ENCODE results near the gene FAM13A. TPM values are rescaled to one million over a fixed set of nuclear protein-coding genes. Genes with fewer than 3 reads are reported as not detected.
"Not testable (repeated sequence)": the region's sequence is repeated elsewhere in the genome, so short reads cannot be mapped to it uniquely, and the experiment has no call there.

Gene FAM13A
- polyA plus RNA-seq, 1 of the 3 experiments (the other 2 are of a cell fraction): 0.67 TPM

DNA sequence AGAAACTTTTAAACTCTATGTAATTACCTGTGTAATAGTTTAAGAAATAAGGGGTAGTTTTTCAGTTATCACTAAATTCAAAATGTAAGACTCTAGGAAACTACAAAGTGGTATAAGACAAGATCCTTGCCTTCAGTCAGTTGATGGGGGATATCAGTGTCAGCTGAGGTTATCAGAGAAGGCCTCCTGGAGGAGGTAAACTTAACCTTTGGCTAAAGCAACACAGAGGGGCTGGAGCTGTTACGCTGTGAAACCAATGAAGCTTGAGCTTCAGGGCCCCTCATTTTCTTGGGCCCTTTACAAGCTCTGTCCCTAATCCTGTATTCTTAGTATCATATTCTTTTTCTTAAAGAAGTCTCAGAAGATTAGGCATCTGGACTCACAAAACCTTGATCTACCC lies 35.9 kb downstream of the FAM13A start:
- 100% methylated on average over 1 of the region's 1 CpG for WGBS (ENCODE audit: low lambda C conversion rate)
- no peaks in the 10 kb centered on the region for H3K27me3 ChIP-seq (ENCODE audit: insufficient read depth)
- TF ChIP-seq SMC3 (IDR thresholded peaks at IDR 0.05; ENCODE audit: low read depth, low read length): no peak
- H3K4me1 ChIP-seq (ENCODE audit: control insufficient read depth in 1 of 2, insufficient read depth in 2 of 2, low read depth in 1 of 2, low read length in 1 of 2): no peaks in the 10 kb centered on the region
- no peaks in the 10 kb centered on the region for H3K9me3 ChIP-seq
- no peak overlapping the region for H3K27ac ChIP-seq (ENCODE audit: low read depth in 2 of 2, low read length in 1 of 2)
- H3K36me3 ChIP-seq (replicated peaks in 1 of 2; ENCODE audit: control insufficient read depth in 1 of 2, insufficient read depth in 2 of 2, low read length in 1 of 2): no peaks in the 10 kb centered on the region
- H2AFZ ChIP-seq (ENCODE audit: low read depth): no peak overlapping the region
- POLR2A ChIA-PET: no interaction called here
- H3K9ac ChIP-seq: no peak overlapping the region
- no peaks in the 10 kb centered on the region for H3K9me2 ChIP-seq
- no peak overlapping the region for H3K4me3 ChIP-seq (ENCODE audit: low read depth in 2 of 2, low read length in 1 of 2)
- H4K20me1 ChIP-seq (ENCODE audit: insufficient read depth): no peaks in the 10 kb centered on the region
- H3K4me2 ChIP-seq: no peak overlapping the region
- H3F3A ChIP-seq (replicated peaks; ENCODE audit: insufficient read depth): no peaks in the 10 kb centered on the region
- CTCF ChIA-PET: interaction anchor here (1.2 to 7.0 kb wide), 4 partner anchors 19 to 348 kb away, joined by 3 to 184 read pairs (median 10); no protein-coding TSS in a partner anchor
- H3K79me2 ChIP-seq (ENCODE audit: insufficient read depth): no peaks in the 10 kb centered on the region
- DNase-seq: no peak

DNA sequence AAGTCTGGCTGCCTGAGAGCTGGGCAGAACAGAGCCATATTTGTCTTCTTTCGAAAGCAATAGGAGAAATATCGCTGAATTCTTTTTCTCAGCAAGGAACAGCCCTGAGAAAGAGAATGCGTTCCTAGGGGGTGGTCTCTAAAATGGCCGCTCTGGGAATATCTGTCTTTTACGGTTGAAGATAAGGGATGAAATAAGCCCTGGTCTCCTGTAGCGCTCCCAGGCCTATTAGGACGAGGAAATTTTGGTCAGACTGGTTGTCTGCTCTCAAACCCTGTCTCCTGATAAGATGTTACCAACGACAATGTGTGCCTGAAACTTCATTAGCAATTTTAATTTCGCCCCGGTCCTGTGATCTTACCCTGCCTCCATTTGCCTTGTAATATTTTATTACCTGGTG lies 42.1 kb downstream of the FAM13A start:
- H3K36me3 ChIP-seq (replicated peaks in 1 of 2; ENCODE audit: control insufficient read depth in 1 of 2, insufficient read depth in 2 of 2, low read length in 1 of 2); H3K79me2 ChIP-seq (ENCODE audit: insufficient read depth); CTCF ChIA-PET; H3K4me2 ChIP-seq; H4K20me1 ChIP-seq (ENCODE audit: insufficient read depth); H3K9me2 ChIP-seq; H3K4me1 ChIP-seq (ENCODE audit: control insufficient read depth in 1 of 2, insufficient read depth in 2 of 2, low read depth in 1 of 2, low read length in 1 of 2); H3K9me3 ChIP-seq; H3K9ac ChIP-seq; H3F3A ChIP-seq (replicated peaks; ENCODE audit: insufficient read depth); H3K27ac ChIP-seq (ENCODE audit: low read depth in 2 of 2, low read length in 1 of 2); H2AFZ ChIP-seq (ENCODE audit: low read depth); DNase-seq; H3K4me3 ChIP-seq (ENCODE audit: low read depth in 2 of 2, low read length in 1 of 2); H3K27me3 ChIP-seq (ENCODE audit: insufficient read depth); POLR2A ChIA-PET: not testable (repeated sequence)
- 78% methylated on average over 10 of the region's 10 CpGs for WGBS (ENCODE audit: low lambda C conversion rate)

DNA sequence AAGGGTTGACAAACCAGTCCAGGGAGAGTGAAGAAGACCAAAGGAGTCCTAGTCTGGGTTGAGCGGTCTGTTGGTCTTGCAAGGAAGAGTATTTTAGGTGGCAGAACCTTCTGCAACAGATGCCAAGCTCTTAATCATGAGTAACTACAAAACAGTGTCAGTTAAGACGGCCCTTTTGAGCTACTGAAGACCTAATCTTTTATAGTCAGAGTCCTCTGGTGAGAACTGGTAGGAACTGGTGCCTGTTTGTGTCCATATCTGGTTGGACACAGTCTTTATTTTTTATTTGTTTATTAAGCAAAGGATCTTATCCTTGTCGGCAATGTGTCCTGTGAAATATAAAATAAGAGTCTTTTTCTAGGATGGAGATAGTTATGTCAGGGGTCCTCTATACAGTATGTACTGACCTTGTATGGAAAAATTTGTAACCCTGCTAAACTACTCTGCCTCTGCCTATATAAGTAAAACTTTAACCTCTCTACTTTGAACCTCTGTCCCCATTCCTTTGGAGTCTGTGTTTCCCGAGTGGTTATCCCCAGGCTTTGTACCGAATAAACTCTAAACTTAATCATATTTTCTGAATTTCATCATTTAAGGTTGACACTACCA lies 47.1 kb downstream of the FAM13A start:
- TF ChIP-seq ELF1 (IDR thresholded peaks at IDR 0.05) (no peak), SIN3A (IDR thresholded peaks at IDR 0.05; ENCODE audit: borderline replicate concordance, low read depth, low read length) (no peak), CTCF (IDR thresholded peaks at IDR 0.05) (no peak), JUND (IDR thresholded peaks at IDR 0.05) (no peak)
- TF ChIP-seq, protein P1, sequence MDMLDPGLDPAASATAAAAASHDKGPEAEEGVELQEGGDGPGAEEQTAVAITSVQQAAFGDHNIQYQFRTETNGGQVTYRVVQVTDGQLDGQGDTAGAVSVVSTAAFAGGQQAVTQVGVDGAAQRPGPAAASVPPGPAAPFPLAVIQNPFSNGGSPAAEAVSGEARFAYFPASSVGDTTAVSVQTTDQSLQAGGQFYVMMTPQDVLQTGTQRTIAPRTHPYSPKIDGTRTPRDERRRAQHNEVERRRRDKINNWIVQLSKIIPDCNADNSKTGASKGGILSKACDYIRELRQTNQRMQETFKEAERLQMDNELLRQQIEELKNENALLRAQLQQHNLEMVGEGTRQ (IDR thresholded peaks at IDR 0.05; ENCODE audit: borderline replicate concordance, low read depth, low read length): no peak
- 72% methylated on average over 5 of the region's 5 CpGs for WGBS (ENCODE audit: low lambda C conversion rate)
- no peaks in the 10 kb centered on the region for H3F3A ChIP-seq (replicated peaks; ENCODE audit: insufficient read depth)

More for the DNA sequence above, 47.1 kb downstream of the FAM13A start:
- Histone ChIP-seq H3K27ac (ENCODE audit: low read depth in 2 of 2, low read length in 1 of 2) (no peak overlapping the region), H2AFZ (ENCODE audit: low read depth) (no peak overlapping the region), H3K4me3 (ENCODE audit: low read depth in 2 of 2, low read length in 1 of 2) (no peak overlapping the region), H3K9ac (no peak overlapping the region), H3K27me3 (ENCODE audit: insufficient read depth) (no peaks in the 10 kb centered on the region), H3K9me2 (no peaks in the 10 kb centered on the region), H3K4me2 (no peak overlapping the region), H3K9me3 (no peaks in the 10 kb centered on the region), H4K20me1 (ENCODE audit: insufficient read depth) (no peaks in the 10 kb centered on the region), H3K79me2 (ENCODE audit: insufficient read depth) (no peaks in the 10 kb centered on the region), H3K4me1 (ENCODE audit: control insufficient read depth in 1 of 2, insufficient read depth in 2 of 2, low read depth in 1 of 2, low read length in 1 of 2) (no peaks in the 10 kb centered on the region), H3K36me3 (replicated peaks in 1 of 2; ENCODE audit: control insufficient read depth in 1 of 2, insufficient read depth in 2 of 2, low read length in 1 of 2) (no peaks in the 10 kb centered on the region)
- ChIA-PET POLR2A (no interaction called here), CTCF (interaction anchor here (1.3 kb wide), 1 partner anchor 13 kb away, joined by 7 read pairs; no protein-coding TSS in a partner anchor)
- DNase-seq: no peak
